Trophoblast cell (in vitro differentiated cells and primary cell): ENCODE measurements around the gene NTM.

ENCODE experiments used
- DNase-seq, 2 donors: peaks; one replicate each; pipeline ENCODE4 v3.0.0-alpha.2; 2016
- H2AFZ ChIP-seq: 2 replicates; pipeline ENCODE4 v1.6.1; 2013; ENCODE audit warnings: low read length, moderate library complexity, mild to moderate bottlenecking; ENCODE audit not compliant: insufficient read depth, poor library complexity
- H2AK5ac ChIP-seq: 2 replicates; pipeline ENCODE4 v1.6.1; 2013; ENCODE audit warnings: mild to moderate bottlenecking, low read length
- H2BK120ac ChIP-seq: 2 replicates; pipeline ENCODE4 v1.6.1; 2013; ENCODE audit warnings: low read length, mild to moderate bottlenecking, moderate library complexity; ENCODE audit not compliant: insufficient read depth, poor library complexity
- H2BK12ac ChIP-seq: 2 replicates; pipeline ENCODE4 v1.6.1; 2013; ENCODE audit warnings: mild to moderate bottlenecking, low read length, moderate library complexity
- H2BK5ac ChIP-seq: 2 replicates; pipeline ENCODE4 v1.6.1; 2013; ENCODE audit warnings: low read length, low read depth, moderate library complexity, mild to moderate bottlenecking; ENCODE audit not compliant: poor library complexity
- H3K14ac ChIP-seq: 2 replicates; pipeline ENCODE4 v1.6.1; 2013; ENCODE audit warnings: mild to moderate bottlenecking, low read length
- H3K18ac ChIP-seq: 2 replicates; pipeline ENCODE4 v1.6.1; 2013; ENCODE audit warnings: mild to moderate bottlenecking, low read length
- H3K23ac ChIP-seq: 2 replicates; pipeline ENCODE4 v1.6.1; 2013; ENCODE audit warnings: low read length
- H3K27ac ChIP-seq: 2 replicates; pipeline ENCODE4 v1.5.1; 2013; ENCODE audit warnings: low read depth, mild to moderate bottlenecking, inconsistent platforms, low read length, moderate library complexity
- H3K27me3 ChIP-seq: 2 replicates; pipeline ENCODE4 v1.6.1; 2013; ENCODE audit warnings: inconsistent platforms, mild to moderate bottlenecking, low read length, moderate library complexity; ENCODE audit not compliant: insufficient read depth
- H3K36me3 ChIP-seq, 2 experiments: 1 replicate in 1 of 2; 2 replicates in 1 of 2; pipeline ENCODE4 v1.6.1; 2013; ENCODE audit warnings: low read length in 2 of 2, mild to moderate bottlenecking in 2 of 2, moderate library complexity in 1 of 2; ENCODE audit not compliant: insufficient read depth in 2 of 2, control insufficient read depth in 1 of 2
- H3K4ac ChIP-seq: 2 replicates; pipeline ENCODE4 v1.6.1; 2013; ENCODE audit warnings: low read depth, mild to moderate bottlenecking, low read length, moderate library complexity
- H3K4me1 ChIP-seq, 2 experiments: 1 replicate in 1 of 2; 2 replicates in 1 of 2; pipeline ENCODE4 v1.6.1; 2013; ENCODE audit warnings: low read length in 2 of 2, mild to moderate bottlenecking in 2 of 2, moderate library complexity in 1 of 2; ENCODE audit not compliant: insufficient read depth in 2 of 2, control insufficient read depth in 1 of 2
- H3K4me2 ChIP-seq: 2 replicates; pipeline ENCODE4 v1.6.1; 2013; ENCODE audit warnings: inconsistent platforms, mild to moderate bottlenecking, low read length, moderate library complexity
- H3K4me3 ChIP-seq: 2 replicates; pipeline ENCODE4 v1.5.1; 2013; ENCODE audit warnings: mild to moderate bottlenecking, low read depth, low read length, inconsistent platforms
- H3K79me1 ChIP-seq: one replicate; pipeline ENCODE4 v1.6.1; 2013; ENCODE audit warnings: low read length
- H3K79me2 ChIP-seq: 2 replicates; pipeline ENCODE4 v1.6.1; 2013; ENCODE audit warnings: low read length, mild to moderate bottlenecking; ENCODE audit not compliant: control insufficient read depth, insufficient read depth, poor library complexity
- H3K9ac ChIP-seq: 2 replicates; pipeline ENCODE4 v1.6.1; 2013; ENCODE audit warnings: mild to moderate bottlenecking, low read length
- H3K9me3 ChIP-seq: 2 replicates; pipeline ENCODE4 v1.6.1; 2013; ENCODE audit warnings: low read depth, mild to moderate bottlenecking, control low read depth, inconsistent platforms, low read length; ENCODE audit not compliant: insufficient read depth
- H4K12ac ChIP-seq: 2 replicates; pipeline ENCODE4 v1.6.1; 2013; ENCODE audit warnings: low read depth, mild to moderate bottlenecking, low read length, moderate library complexity
- H4K8ac ChIP-seq: 2 replicates; pipeline ENCODE4 v1.6.1; 2013; ENCODE audit warnings: low read depth, mild to moderate bottlenecking, low read length, moderate library complexity
- H4K91ac ChIP-seq: one replicate; pipeline ENCODE4 v1.6.1; 2013; ENCODE audit warnings: low read depth, mild to moderate bottlenecking, low read length, moderate library complexity
- WGBS: extraction: QIAGEN DNeasy Blood & Tissue Kit; methylation state at CpG from one replicate; pipeline ENCODE4 v1.1.7; 2013; ENCODE audit warnings: missing lambda C conversion rate; ENCODE audit not compliant: insufficient read length, insufficient coverage; ENCODE audit errors: extremely low coverage; 5-methylcytosine and 5-hydroxymethylcytosine counted together

The NTM gene

GRCh38 chr11:132202621-132203020 lies 832.2 kb downstream of the NTM start:
- Histone ChIP-seq H2BK120ac (no peak overlapping the region), H3K23ac (no peak overlapping the region), H2AK5ac (no peak overlapping the region), H2BK12ac (no peak overlapping the region), H4K12ac (no peak overlapping the region), H3K4me3 (no peak overlapping the region), H3K36me3 (no peaks in the 10 kb centered on the region), H3K9me3 (peaks cover 2% of the 10 kb centered on the region), H3K79me2 (no peaks in the 10 kb centered on the region), H3K4me1 (no peaks in the 10 kb centered on the region), H3K14ac (no peak overlapping the region), H3K4ac (no peak overlapping the region), H4K91ac (no peak overlapping the region), H2BK5ac (no peak overlapping the region), H3K18ac (no peak overlapping the region), H3K27me3 (no peaks in the 10 kb centered on the region), H4K8ac (no peak overlapping the region), H3K9ac (no peak overlapping the region), H3K79me1 (no peaks in the 10 kb centered on the region), H3K27ac (no peak overlapping the region), H2AFZ (no peak overlapping the region), H3K4me2 (no peak overlapping the region)
- WGBS, result no CpG with 5 or more reads among the region's 3 CpGs
- DNase-seq, result no peak

DNA sequence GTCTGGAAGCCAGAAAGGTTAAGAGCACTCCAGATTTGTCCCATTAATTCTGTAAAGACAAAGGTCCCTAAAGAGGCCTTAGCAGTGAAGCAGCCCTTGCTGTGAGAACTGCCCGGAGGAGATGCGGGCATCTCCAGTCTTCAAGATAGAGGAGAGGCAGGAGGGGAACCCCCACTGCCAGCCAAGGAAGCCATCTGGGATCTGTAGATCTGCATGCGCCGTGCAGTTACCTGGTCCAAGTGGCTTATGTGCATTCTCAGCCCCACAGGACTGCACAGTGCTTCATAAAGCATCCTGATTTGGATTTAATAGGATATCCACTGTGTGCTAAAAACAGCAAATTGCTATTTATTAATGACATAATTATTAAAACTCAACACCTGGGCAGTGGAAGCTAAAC lies 834.6 kb downstream of the NTM start:
- H3K4me2 ChIP-seq, result no peak overlapping the region
- H4K91ac ChIP-seq, result no peak overlapping the region
- H3K9ac ChIP-seq, result no peak overlapping the region
- peaks cover 2% of the 10 kb centered on the region for H3K9me3 ChIP-seq
- no peak overlapping the region for H4K12ac ChIP-seq
- no peak overlapping the region for H3K18ac ChIP-seq
- no peak overlapping the region for H2AK5ac ChIP-seq
- no peak overlapping the region for H2BK5ac ChIP-seq
- H2BK12ac ChIP-seq, result no peak overlapping the region
- H3K23ac ChIP-seq, result no peak overlapping the region
- no peaks in the 10 kb centered on the region for H3K79me1 ChIP-seq
- H2AFZ ChIP-seq, result no peak overlapping the region
- WGBS, result no CpG with 5 or more reads among the region's 4 CpGs
- no peak overlapping the region for H4K8ac ChIP-seq
- H3K36me3 ChIP-seq, result no peaks in the 10 kb centered on the region
- H3K27ac ChIP-seq, result no peak overlapping the region
- no peaks in the 10 kb centered on the region for H3K4me1 ChIP-seq
- no peaks in the 10 kb centered on the region for H3K79me2 ChIP-seq
- H3K4me3 ChIP-seq, result no peak overlapping the region
- no peaks in the 10 kb centered on the region for H3K27me3 ChIP-seq
- H3K4ac ChIP-seq, result no peak overlapping the region
- DNase-seq, result no peak
- no peak overlapping the region for H2BK120ac ChIP-seq
- no peak overlapping the region for H3K14ac ChIP-seq

DNA sequence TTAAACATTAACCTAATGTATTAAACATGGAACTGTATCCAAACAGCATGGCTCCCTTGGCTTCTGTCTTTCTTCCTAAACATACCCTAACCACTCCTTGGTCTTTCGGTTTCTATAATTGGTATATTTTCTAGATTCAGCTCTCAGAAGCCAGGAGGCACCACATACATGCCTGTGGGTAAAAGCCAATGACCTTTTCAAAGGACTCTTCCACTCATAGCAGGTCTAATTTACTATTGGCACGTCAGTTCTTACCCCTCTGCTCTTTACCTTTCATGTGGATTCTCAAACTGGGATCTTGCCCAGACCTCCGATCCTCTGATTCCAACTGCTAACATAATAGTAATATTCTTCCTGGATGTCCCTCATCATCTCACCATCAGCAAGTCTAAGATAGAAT lies 835.1 kb downstream of the NTM start:
- H2BK12ac ChIP-seq, result no peak overlapping the region
- no peak overlapping the region for H3K4me3 ChIP-seq
- H3K4me2 ChIP-seq, result no peak overlapping the region
- no CpG with 5 or more reads among the region's 3 CpGs for WGBS
- no peaks in the 10 kb centered on the region for H3K79me2 ChIP-seq
- H3K27me3 ChIP-seq, result no peaks in the 10 kb centered on the region
- H4K91ac ChIP-seq, result no peak overlapping the region
- no peaks in the 10 kb centered on the region for H3K36me3 ChIP-seq
- H3K14ac ChIP-seq, result no peak overlapping the region
- no peak overlapping the region for H4K12ac ChIP-seq
- no peak overlapping the region for H2AK5ac ChIP-seq
- H2BK5ac ChIP-seq, result no peak overlapping the region
- no peak overlapping the region for H4K8ac ChIP-seq
- H3K27ac ChIP-seq, result no peak overlapping the region
- no peak overlapping the region for H2AFZ ChIP-seq
- H3K23ac ChIP-seq, result no peak overlapping the region
- no peak overlapping the region for H3K18ac ChIP-seq
- H3K9ac ChIP-seq, result no peak overlapping the region
- H2BK120ac ChIP-seq, result no peak overlapping the region
- no peak overlapping the region for H3K4ac ChIP-seq
- H3K4me1 ChIP-seq, result no peaks in the 10 kb centered on the region
- no peak for DNase-seq
- H3K79me1 ChIP-seq, result no peaks in the 10 kb centered on the region
- H3K9me3 ChIP-seq, result peaks cover 2% of the 10 kb centered on the region

GRCh38 chr11:132206993-132207392 lies 836.6 kb downstream of the NTM start:
- H3K14ac ChIP-seq, result no peak overlapping the region
- H3K27ac ChIP-seq, result no peak overlapping the region
- H2BK12ac ChIP-seq, result no peak overlapping the region
- H3K4me1 ChIP-seq, result no peaks in the 10 kb centered on the region
- H3K23ac ChIP-seq, result no peak overlapping the region
- no peaks in the 10 kb centered on the region for H3K79me1 ChIP-seq
- no CpG with 5 or more reads among the region's 5 CpGs for WGBS
- H3K4me2 ChIP-seq, result no peak overlapping the region
- no peak for DNase-seq
- H3K36me3 ChIP-seq, result no peaks in the 10 kb centered on the region
- H3K9ac ChIP-seq, result no peak overlapping the region
- H3K4me3 ChIP-seq, result no peak overlapping the region
- no peak overlapping the region for H2BK5ac ChIP-seq
- no peak overlapping the region for H2BK120ac ChIP-seq
- no peak overlapping the region for H3K18ac ChIP-seq
- no peak overlapping the region for H4K91ac ChIP-seq
- H3K79me2 ChIP-seq, result no peaks in the 10 kb centered on the region
- H3K4ac ChIP-seq, result no peak overlapping the region
- H3K27me3 ChIP-seq, result no peaks in the 10 kb centered on the region
- no peak overlapping the region for H4K12ac ChIP-seq
- H2AK5ac ChIP-seq, result no peak overlapping the region
- H3K9me3 ChIP-seq, result peaks cover 4% of the 10 kb centered on the region
- no peak overlapping the region for H4K8ac ChIP-seq
- no peak overlapping the region for H2AFZ ChIP-seq
